SK-N-MC (cell line): ENCODE results near the gene ABCD3.

Experiments
- EZH2 ChIP-seq: fragments of 200-600 bp; sonication (generic); IDR thresholded peaks from one replicate; pipeline ENCODE4 v1.6.1; 2017; ENCODE audit warnings: antibody characterized with exemption
- FOXP2 ChIP-seq: optimal IDR thresholded peaks from 2 replicates; pipeline ENCODE3; 2011; ENCODE audit warnings: mild to moderate bottlenecking, moderate library complexity; ENCODE audit not compliant: insufficient read depth; ENCODE audit errors: extremely low read length, control extremely low read depth
- POLR2AphosphoS5 ChIP-seq: IDR thresholded peaks from 2 replicates; pipeline ENCODE4 v1.6.1; 2012; ENCODE audit warnings: mild to moderate bottlenecking, low read depth, low read length, borderline replicate concordance

DNA sequence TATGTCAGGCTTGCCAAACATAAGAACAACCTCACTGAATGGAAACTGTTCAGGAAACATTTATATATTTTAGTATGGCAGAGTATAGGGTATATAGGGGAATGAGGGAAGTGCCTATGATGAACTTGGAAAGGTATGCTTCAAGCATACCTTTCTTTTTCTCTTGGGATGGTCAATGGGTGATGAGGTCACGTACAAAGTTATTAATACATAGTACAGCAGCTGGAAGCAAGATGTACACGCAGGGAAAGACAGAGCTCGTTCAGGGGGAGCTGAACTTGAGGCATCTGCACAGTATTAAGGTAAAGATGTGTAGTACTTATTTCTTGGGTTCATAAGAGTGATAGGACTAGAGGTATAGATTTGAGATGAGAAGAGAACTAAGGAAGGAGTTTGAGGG lies 61.5 kb downstream of the ABCD3 start:
- TF ChIP-seq POLR2AphosphoS5 (no peak), EZH2 (no peak), FOXP2 (no peak)
